Kidney tubule cell (primary cell): ENCODE data around the gene MYO18B.

ENCODE experiments used
- DNase-seq: peaks from one replicate; pipeline ENCODE4 v3.0.0-alpha.2; 2018; ENCODE audit warnings: low spot score

Gene MYO18B

DNA sequence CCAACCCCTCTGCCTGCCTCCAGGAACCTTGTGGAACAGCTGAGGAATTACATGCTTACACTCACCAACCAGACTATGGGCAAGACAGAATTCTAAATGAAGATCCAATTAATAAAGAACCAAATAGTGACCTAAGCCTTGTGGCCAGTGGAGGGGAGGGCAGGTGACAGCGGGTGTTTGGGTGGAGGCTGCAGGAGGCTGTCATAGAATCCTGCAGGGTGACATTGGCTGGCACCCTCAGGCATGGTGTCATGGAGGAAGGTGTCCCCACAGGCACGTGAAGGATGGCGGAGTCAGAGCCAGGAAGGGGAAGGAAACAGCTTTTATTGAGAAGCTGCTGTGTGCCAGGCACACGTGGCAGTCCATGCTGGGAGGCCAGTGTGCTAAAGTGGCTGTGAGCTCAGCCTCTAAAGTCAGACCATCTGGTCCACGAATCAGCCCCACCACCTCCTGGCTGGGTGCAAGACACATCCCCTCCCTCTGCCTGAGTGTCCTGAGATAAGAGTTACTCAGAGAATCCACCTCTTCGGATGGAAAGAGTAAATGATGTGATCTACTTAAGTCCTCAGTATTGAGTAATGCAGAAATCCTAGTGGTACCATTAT is 8.7 kb downstream of the MYO18B start:
- no peak for DNase-seq

DNA sequence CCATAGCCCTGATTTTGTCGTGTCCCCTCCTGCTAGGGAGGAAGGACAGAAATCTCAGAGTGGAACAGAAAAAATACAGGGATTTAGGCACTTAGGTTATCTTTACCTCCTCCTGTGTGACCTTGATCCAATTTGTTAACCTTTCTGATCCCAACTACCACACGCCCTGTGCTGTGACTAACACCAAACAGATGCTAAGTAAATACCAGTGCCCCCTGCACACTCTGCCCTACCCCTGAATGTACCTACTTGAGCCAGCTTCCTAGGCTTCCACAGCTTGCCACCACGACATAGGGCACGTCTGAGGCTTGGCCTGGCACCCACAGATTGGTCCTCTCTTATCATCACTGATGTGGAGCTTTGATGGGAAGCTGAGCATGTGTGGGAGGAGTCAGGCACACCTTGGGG is 9.2 kb downstream of the MYO18B start:
- DNase-seq: no peak

DNA sequence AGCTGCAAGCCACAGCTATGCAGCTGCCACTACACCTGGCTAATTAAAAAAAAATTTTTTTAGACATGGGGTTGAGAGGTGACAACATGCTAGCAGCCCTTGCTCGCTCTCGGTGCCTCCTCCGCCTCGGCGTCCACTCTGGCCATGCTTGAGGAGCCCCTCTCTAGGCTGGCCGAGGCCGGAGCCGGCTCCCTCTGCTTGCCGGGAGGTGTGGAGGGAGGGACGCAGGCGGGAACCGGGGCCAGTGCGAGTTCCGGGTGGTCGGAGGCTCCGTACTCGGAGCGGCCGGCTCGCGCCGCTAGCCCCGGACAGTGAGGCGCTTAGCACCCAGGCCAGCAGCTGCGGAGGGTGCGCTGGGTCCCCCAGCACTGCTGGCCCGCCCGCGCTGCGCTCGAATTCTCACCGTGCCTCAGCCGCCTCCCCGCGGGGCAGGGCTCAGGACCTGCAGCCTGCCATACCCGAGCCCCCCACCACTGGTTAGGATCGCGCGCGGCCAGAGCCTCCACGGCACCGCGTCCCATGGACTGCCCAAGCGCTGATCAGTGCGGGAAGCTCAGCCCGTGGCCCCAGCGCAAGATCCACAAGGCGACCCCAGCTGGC is 10.7 kb downstream of the MYO18B start:
- DNase-seq: no peak

DNA sequence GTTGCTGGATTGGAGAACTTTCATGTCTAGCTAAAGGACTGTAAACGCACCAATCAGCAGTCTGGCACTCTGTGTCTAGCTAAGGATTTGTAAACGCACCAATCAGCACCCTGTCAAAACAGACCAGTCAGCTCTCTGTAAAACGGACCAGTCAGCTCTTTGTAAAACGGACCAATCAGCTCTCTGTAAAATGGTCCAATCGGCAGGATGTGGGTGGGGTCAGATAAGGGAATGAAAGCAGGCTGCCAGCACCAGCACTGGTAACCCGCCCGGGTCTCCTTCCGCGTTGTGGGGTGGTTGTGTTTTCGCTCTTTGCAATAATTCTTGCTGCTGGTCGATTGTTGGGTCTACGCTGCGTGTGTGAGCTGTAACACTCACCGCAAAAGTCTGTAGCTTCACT is 11.3 kb downstream of the MYO18B start:
- DNase-seq: no peak

DNA sequence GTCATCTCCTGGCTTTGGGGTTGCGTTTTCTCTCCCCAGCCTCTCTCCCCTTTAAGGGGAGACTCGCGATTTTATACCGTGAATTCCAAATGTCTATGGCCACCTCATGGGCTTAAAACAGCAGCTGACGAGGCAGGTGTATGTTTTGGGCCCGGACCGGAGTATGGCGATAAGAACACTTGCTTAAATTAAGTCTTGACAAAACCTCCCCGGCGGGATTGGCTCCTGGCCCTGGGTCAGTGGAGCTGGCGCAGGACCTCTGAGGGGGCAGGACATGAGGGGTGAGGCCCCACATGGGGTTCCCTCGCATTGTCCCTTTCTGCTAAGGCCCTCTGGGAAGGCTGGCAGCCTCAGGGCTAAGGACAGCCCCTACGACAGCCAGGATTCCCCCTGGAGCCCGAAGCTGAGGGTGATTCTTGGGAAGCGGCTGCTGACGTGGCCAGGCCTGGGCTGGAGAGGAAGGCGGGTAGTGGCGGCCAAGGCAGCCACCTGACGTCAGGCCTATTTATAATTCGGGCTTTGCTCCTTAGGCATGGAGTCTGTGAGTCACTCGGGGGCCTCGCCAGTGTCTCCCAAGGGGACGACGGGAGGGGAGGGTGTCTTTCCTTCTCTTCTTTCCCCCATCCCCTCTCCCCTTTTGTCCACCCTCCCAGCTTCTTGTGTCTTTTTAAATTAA is 12.7 kb downstream of the MYO18B start:
- DNase-seq: no peak

DNA sequence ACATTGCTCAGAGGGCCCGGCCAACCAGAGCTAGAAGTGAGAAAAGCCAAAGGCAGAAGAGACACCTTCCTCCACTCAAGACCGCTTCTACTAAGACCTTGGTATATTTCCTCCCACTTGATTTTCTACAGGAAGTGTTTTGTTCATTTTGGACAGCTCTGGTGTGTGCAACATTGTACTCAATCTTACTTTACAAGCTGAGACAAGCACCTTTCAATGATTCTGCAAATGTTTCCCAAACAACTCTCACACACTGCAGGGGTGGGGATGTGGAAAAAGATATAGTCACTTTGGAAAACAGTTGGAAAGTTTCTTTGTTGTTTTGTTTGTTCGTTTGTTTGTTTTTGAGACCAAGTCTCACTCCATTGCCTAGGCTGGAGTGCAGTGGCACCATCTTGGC is 15.7 kb downstream of the MYO18B start:
- no peak for DNase-seq

DNA sequence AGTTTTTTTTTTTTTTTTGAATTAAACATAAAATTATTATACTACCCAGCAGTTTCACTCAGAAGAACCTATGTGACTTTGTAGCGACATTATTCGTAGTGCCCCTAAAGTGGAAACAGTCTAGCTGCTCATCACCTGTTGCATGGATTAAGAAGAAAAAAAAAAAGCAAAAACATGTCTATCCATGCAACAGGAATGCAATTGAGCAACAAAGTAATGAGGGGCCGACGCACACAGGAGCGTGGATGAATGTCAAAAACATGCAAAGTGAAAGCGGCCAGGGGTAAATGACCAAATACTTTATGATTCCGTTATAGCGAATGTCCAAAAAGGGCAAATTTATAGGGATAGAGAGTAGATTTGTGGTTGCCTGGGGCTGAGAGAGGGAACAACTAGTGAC is 16.3 kb downstream of the MYO18B start:
- DNase-seq: no peak

DNA sequence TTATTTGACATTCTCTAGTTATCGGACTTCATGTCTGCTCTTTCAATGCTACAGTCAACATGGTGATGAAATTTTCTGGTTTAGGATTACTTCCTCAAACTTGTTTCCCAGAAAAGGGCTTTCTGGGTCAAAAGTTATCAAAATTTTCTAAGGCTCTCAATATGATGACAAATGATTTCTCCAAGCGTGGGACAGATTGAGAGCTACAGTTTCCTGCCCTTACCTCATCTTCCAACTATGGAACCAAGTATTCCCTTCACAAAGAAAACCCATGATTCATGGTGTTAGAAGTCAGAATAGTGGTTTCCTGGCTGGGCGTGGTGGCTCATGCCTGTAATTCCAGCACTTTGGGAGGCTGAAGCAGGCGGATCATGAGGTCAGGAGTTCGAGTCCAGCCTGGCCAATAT is 17.8 kb downstream of the MYO18B start:
- DNase-seq: peak; percentile 97

DNA sequence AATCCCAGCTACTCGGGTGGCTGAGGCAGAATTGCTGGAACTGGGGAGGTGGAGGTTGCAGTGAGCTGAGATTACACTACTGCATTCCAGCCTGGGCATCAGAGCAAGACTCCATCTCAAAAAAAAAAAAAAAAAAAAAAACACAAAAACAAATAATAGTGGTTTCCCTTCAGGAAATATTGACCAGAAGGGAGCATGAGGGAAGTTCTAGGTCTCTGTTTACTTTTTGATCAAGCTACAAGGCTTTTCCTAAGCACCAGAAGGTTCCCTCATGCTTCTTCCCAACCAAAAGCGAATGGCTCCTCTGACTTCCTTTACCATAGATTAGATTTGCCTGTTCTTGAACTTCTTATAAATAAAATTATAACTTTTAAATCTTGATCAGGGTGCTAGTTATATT is 18.3 kb downstream of the MYO18B start:
- no peak for DNase-seq

DNA sequence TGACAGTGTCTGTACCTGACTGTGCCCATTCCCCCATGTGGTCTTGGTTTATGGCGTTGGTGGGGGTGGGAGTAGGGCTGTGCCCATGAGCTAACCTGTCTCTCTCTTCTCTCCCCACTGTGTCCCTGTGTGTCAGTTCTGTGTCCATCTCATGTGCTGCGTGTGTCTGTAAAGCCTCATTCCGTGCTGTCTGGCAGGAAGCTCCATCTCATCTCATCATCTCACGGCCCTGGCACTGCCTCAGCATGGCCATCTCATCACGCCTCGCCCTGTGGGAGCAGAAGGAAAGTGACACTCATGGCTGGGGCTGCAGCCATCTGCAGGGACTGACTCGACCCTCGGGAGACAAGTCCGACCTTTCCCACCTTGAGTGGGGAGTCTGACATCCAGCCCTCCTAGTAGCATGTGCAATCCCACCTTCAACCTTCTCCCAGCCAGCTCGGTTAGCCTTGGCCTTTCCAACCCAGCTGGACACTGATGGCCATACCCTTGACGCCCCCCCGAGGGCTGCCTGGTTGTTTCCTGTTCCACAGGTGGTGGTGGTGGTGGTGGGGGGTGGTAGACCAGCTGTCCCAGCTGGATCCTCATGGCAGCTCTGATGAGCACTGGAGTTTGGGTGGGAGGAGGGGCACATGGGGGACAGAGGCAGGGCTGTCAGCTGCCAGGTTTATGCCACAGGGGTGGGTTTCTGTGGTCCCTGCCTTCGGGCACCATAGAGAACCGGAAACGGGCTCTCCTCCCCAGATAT is 19.0 kb downstream of the MYO18B start:
- no peak for DNase-seq

DNA sequence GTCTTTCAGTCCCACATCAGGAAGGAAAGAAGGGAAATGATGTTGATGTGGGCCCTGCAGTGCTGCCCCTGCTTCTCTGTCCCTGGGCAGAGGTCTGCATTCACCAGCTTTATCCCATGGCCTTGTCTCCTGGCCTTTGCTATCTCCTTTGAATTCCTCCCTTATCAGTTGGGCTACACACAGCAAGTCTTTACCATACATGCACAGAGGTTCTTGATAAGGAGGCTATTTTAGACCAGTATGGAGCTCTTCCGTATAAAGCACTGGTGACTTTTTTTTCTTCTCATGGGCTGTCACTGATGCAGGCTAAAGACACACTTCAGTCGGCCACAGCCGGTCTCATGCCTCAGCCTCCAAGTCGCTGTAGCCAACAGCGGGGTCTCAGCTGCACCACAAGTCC is 20.2 kb downstream of the MYO18B start:
- DNase-seq: no peak

DNA sequence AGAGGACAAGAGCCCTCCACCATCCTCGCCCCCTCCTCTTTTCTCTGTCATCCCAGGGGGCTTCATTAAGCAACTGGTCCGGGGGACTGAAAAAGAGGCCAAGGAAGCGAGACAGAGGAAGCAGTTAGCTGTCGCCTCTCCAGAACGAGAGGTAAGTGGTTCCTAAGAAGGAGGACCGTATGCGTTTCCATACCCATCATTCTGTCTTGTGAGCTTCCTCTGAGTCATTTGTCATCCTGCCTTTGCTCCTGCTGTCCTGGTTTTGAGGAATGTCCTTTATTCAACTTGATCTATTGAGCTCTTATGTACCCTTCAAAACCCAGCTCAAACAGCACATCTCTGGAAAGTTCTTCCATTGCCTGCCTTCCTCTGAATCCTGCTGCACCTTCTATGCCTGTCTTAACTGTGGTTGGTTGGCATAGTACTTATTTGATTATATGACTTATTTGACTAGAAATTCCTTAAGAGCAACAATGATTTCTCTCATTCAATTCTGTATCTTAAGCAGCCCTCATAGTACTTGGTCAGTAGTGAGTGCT is 21.3 kb downstream of the MYO18B start:
- peak; percentile 54 for DNase-seq

DNA sequence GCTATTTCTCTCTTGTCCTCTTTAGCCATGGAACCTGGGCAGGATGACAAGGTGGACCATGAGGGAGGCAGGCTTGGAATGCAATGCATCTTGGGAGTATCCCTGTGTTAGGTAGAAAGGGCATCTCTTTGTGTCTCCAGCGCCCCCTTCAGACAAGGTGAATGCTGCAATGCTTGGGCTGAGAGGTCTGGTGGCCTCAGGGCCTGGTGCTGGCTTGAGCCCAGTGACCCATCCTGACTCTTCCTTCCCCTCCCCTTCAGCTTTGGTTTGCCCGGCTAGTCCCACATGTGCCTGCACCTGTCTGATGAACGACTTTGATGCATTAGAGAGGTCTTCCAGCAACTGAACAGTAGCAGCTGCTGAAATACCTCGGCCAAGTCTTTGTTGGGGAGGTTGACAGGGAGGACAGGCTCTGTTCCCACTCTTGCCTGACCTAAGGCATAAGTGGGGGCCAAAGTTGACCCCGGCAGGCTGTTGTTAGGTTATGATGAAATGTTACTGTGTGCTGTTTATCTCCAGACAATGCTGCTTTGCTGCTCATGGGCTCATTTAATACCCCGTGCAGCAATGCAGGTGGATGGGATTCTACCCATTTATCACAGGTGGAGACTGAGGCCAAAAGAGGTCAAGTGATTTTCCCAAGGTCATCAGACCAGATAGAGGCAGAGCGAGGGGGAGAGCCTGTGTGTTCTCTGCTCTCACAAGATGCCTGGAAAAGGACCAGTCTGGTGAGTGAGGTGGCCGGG is 22.5 kb downstream of the MYO18B start:
- DNase-seq: no peak

DNA sequence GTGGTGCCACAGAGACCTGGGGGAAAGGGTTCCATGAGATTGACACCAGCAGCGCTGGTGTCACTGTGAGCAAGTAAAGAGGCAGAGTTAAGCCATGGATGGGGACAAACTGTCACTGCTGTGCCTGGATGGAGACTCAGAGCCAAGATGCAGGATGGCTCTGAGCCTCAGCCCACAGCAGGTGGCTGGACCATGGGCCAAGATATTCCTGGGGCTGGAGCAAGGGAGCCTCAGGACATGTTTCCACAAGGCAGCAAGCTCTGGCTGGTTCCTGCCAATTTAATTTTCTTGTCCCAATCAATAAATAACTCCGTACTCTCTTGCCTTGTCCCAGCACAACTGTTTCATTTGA is 23.0 kb downstream of the MYO18B start:
- DNase-seq: no peak

DNA sequence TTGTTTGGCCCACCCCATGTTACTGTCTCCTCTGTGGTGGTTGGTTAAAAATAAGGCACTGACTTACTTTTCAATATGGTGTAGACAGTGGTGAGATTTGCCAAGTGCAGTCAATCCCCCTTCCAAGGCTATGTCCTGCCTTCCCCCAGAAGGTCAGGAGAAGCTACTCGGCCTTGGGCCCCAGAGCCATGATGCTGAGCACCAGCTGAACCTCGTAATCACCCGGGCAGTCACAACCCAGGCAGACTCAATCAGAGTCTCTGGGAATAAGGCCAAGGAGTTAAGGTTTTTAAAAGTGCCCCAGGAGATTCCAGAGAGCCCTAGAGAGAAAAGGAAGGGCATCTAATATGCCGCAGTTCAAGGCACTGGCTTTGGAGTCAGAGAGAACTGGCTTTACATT is 23.8 kb downstream of the MYO18B start:
- no peak for DNase-seq

DNA sequence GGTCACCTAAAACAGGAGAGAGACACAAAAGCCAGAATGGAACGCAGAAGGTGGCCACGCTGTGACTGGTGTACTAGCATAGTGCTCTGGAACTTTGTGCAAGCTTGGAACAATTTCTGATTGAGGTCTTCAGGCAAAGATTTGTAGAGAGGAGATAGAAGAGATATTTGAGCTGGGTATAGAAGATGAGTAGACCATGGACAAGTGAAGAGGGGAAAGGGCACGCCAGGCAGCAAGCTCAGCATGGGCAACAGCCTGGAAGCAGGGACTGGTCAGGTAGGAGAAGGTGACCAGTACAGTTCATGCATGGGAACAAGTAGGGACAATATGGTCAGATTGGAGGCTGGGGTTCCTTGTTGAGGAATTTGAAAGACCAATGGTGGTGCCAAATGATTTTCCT is 24.4 kb downstream of the MYO18B start:
- no peak for DNase-seq

DNA sequence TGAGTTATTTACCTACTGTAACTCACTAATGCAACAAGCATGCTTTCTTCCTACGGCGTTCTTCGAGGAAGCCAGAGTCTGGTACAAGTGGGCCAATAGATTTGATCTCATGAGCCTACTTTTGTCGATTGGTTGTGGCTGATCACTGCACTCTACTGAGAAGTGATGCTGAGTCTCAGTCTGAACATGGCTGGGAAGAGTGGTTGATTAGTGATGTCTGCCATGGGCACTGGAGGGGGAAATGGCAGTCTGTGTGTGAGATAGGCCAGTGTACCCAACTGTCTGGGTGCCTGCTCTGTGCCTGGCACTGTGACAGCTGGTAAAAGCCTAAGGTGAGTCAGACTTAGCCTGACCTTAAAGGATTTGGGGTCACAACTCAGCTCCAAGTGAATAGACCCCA is 28.3 kb downstream of the MYO18B start:
- DNase-seq: no peak

DNA sequence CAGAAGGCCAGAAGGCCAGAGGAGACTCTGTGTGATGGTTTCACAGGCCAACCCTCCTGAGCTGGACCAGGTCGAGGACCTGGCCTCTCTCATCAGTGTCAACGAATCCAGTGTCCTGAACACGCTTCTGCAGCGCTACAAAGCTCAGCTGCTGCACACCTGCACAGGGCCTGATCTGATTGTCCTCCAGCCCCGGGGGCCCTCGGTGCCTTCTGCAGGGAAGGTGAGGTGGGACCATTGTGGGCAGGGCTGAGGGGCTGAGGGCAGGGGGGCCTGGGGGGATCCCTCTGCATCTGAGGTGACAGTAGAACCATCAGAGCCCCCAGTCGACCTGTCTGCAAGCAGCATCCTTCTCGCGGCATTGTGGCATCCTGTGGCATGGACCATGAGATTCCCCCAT is 30.3 kb downstream of the MYO18B start:
- no peak for DNase-seq

DNA sequence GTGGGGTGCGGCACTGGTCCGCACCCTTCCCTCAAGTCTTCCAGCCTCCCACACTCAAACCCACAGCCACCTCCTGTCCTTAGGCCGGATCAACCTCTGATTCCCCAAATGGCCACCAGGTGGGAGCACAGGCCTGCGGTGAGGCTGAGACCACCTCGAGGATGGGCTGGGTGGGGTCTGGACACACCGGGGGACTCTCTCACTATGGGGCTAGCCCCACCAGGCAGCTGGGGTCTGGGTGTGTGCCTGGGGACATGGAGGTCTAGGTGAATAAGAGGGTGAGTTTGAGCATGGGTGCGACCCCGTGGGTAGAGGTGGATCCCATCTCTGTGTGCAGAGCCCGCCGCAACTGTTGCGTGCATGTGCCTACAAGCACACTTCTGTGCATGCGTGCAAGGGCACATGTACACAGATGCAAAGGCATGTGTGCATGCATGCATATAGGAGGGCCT is 32.6 kb downstream of the MYO18B start:
- DNase-seq: no peak

DNA sequence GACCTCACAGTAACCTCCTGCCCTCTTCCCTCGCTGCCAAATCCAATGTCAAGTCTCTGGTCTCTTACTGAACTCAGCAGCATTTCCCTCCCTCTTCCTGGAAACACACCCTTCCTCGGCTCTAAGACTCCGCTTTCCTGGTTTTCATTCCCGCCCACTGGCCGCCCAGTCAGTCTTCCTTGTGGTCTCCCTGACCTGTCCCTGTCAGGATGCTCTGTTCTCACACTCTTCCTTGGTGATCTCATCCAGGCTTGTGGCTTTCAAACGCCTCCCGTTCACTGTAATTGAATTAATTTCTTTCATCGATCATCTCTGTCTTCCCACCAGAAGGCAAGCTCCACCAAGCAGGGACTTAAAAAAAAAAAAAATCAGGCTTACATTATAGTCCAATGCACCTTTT is 33.5 kb downstream of the MYO18B start:
- peak; percentile 66 for DNase-seq

DNA sequence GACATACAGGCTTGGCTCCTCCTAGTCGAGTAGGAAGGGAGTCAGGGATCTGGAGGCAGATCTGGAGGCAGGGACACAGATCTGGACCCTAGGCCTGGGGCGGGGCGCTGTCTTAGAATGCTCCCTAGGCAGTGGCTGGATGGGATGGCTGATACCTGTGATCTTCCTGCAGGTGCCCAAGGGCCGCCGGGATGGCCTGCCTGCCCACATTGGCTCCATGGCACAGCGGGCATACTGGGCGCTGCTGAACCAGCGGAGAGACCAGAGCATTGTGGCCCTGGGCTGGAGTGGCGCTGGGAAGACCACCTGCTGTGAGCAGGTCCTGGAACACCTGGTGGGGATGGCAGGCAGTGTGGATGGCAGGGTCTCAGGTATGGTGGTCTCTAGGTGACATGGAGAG is 35.4 kb downstream of the MYO18B start:
- no peak for DNase-seq

DNA sequence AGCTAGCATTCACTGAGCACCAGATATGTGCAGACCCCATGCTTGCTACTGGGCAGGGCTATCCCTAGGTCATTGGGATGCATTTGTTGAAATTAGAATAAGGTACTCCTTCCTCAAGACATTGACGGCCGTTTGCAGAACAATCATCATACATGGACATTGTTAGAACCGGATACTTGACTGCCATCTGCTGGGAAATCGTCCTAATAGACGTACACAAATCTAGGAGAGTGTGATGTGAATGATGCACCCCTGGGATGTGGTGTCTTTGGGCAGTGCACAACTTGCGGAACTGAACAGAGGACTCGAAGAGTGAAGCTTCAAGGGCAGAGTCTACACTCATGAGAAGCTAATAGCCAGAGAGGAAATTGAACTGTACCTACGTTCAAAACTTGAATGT is 35.9 kb downstream of the MYO18B start:
- peak; percentile 55 for DNase-seq
